HAP-1 (cell line): ENCODE data around the gene PCDHB15.
"Not testable (repeated sequence)": the region's sequence is repeated elsewhere in the genome, so short reads cannot be mapped to it uniquely, and the experiment has no call there.

Experiments
- DNase-seq, 2 experiments: peaks; one replicate each; pipeline ENCODE4 v3.0.0-alpha.2; 2016 to 2020; ENCODE audit warnings: low spot score in 2 of 2
- H3K27me3 ChIP-seq: fragments of 250-450 bp; sonication (Bioruptor Pico); 2 replicates; pipeline ENCODE4 v1.5.1; 2020; ENCODE audit warnings: low read depth, mild to moderate bottlenecking, moderate library complexity
- H3K36me3 ChIP-seq: fragments of 250-450 bp; sonication (Bioruptor Pico); replicated peaks from 2 replicates; pipeline ENCODE4 v1.5.1; 2020; ENCODE audit warnings: mild to moderate bottlenecking
- H3K4me1 ChIP-seq: fragments of 250-450 bp; sonication (Bioruptor Pico); 2 replicates; pipeline ENCODE4 v1.5.1; 2020; ENCODE audit warnings: mild to moderate bottlenecking
- H3K4me3 ChIP-seq: fragments of 250-450 bp; sonication (Bioruptor Pico); 2 replicates; pipeline ENCODE4 v1.5.1; 2020; ENCODE audit warnings: mild to moderate bottlenecking, moderate library complexity
- H3K9me3 ChIP-seq: fragments of 250-450 bp; sonication (Bioruptor Pico); 2 replicates; pipeline ENCODE4 v1.5.1; 2020; ENCODE audit warnings: mild to moderate bottlenecking, moderate library complexity
- in situ Hi-C: fragments of 300-500 bp; cut with MboI; formaldehyde crosslinking; loops from 3 replicates; pipeline ENCODE4 v1.14.3; 2020; ENCODE audit warnings: low sequenced_read_pairs, inconsistent platforms, mixed read lengths

Gene PCDHB15

GRCh38 chr5:141245250-141245717 lies at the start of gene PCDHB15:
PCDHB15 (plus strand) TSS chr5:141245395; CDS start chr5:141245579, 184 bp downstream.
- Histone ChIP-seq H3K9me3 (no peaks in the 10 kb centered on the region), H3K4me1 (no peaks in the 10 kb centered on the region), H3K4me3 (no peak within 1 kb of the TSS), H3K27me3 (no peaks in the 10 kb centered on the region), H3K36me3 (no peaks in the 10 kb centered on the region)
- in situ Hi-C loops, result no loop called here
- peak in 1 of 2 experiments; percentile 39 for DNase-seq

GRCh38 chr5:141196363-141196762 lies 48.8 kb upstream of the PCDHB15 start:
- Histone ChIP-seq H3K27me3 (no peaks in the 10 kb centered on the region), H3K36me3 (no peaks in the 10 kb centered on the region), H3K4me3 (no peak overlapping the region), H3K9me3 (no peaks in the 10 kb centered on the region), H3K4me1 (no peaks in the 10 kb centered on the region)
- DNase-seq, result no peak
- in situ Hi-C loops, result no loop called here

GRCh38 chr5:141199359-141200235 lies 45.6 kb upstream of the PCDHB15 start, which contains the start of gene PCDHB11:
PCDHB11 (plus strand) TSS chr5:141199627; CDS start chr5:141199775, 148 bp downstream.
- Histone ChIP-seq H3K4me3 (no peak within 1 kb of the TSS), H3K27me3 (no peaks in the 10 kb centered on the region), H3K9me3 (no peaks in the 10 kb centered on the region), H3K4me1 (no peaks in the 10 kb centered on the region), H3K36me3 (no peaks in the 10 kb centered on the region)
- peak; percentile 4 to 47 for DNase-seq
- in situ Hi-C loops, result loop anchor here (25.0 kb wide), 1 partner anchor 363 kb away; no protein-coding TSS in a partner anchor

- not testable (repeated sequence) for H3K36me3 ChIP-seq, H3K4me1 ChIP-seq, H3K4me3 ChIP-seq, DNase-seq, H3K9me3 ChIP-seq, H3K27me3 ChIP-seq
- in situ Hi-C loops, result loop anchor here (25.0 kb wide), 1 partner anchor 361 kb away; no protein-coding TSS in a partner anchor
Observed at GRCh38 chr5:141201126-141201525, 44.1 kb upstream of the PCDHB15 start.

- H3K27me3 ChIP-seq, H3K4me3 ChIP-seq, H3K36me3 ChIP-seq, H3K9me3 ChIP-seq, DNase-seq, H3K4me1 ChIP-seq: not testable (repeated sequence)
- in situ Hi-C loops, result loop anchor here (25.0 kb wide), 1 partner anchor 361 kb away; no protein-coding TSS in a partner anchor
Observed at GRCh38 chr5:141201646-141202045, 43.5 kb upstream of the PCDHB15 start.

- Histone ChIP-seq H3K36me3 (no peaks in the 10 kb centered on the region), H3K9me3 (no peaks in the 10 kb centered on the region), H3K4me1 (no peaks in the 10 kb centered on the region), H3K27me3 (no peaks in the 10 kb centered on the region), H3K4me3 (no peak within 1 kb of the TSS)
- no peak for DNase-seq
- in situ Hi-C loops, result loop anchor here (25.0 kb wide), 1 partner anchor 354 kb away; no protein-coding TSS in a partner anchor
Observed at GRCh38 chr5:141208478-141208877, 36.7 kb upstream of the PCDHB15 start, which contains the start of gene PCDHB12. PCDHB12 (plus strand) TSS chr5:141208719; CDS start chr5:141208908, 189 bp downstream.

GRCh38 chr5:141210281-141210680 lies 34.9 kb upstream of the PCDHB15 start:
- not testable (repeated sequence) for H3K4me1 ChIP-seq, H3K36me3 ChIP-seq, H3K9me3 ChIP-seq, DNase-seq, H3K27me3 ChIP-seq, H3K4me3 ChIP-seq
- in situ Hi-C loops, result loop anchor here (25.0 kb wide), 1 partner anchor 352 kb away; no protein-coding TSS in a partner anchor

GRCh38 chr5:141210849-141211248 lies 34.3 kb upstream of the PCDHB15 start:
- DNase-seq, H3K4me3 ChIP-seq, H3K36me3 ChIP-seq, H3K27me3 ChIP-seq, H3K9me3 ChIP-seq, H3K4me1 ChIP-seq: not testable (repeated sequence)
- in situ Hi-C loops, result loop anchor here (25.0 kb wide), 1 partner anchor 351 kb away; no protein-coding TSS in a partner anchor

GRCh38 chr5:141213656-141214339 lies 31.4 kb upstream of the PCDHB15 start, which contains the start of gene PCDHB13:
PCDHB13 (plus strand) TSS chr5:141213919; CDS start chr5:141214124, 205 bp downstream.
- in situ Hi-C loops, result loop anchor here (25.0 kb wide), 1 partner anchor 349 kb away; no protein-coding TSS in a partner anchor
- not testable (repeated sequence) for H3K27me3 ChIP-seq, H3K4me1 ChIP-seq, H3K9me3 ChIP-seq, H3K36me3 ChIP-seq
- peak; percentile 65 to 86 for DNase-seq
- peak within 1 kb of the TSS; percentile 17 for H3K4me3 ChIP-seq

- H3K4me1 ChIP-seq, H3K4me3 ChIP-seq, H3K27me3 ChIP-seq, H3K36me3 ChIP-seq, H3K9me3 ChIP-seq, DNase-seq: not testable (repeated sequence)
- in situ Hi-C loops, result loop anchor here (25.0 kb wide), 1 partner anchor 348 kb away; no protein-coding TSS in a partner anchor
Observed at GRCh38 chr5:141214583-141214982, 30.6 kb upstream of the PCDHB15 start.

- not testable (repeated sequence) for H3K4me3 ChIP-seq, H3K27me3 ChIP-seq, DNase-seq, H3K9me3 ChIP-seq, H3K4me1 ChIP-seq, H3K36me3 ChIP-seq
- in situ Hi-C loops, result loop anchor here (25.0 kb wide), 1 partner anchor 347 kb away; no protein-coding TSS in a partner anchor
Observed at GRCh38 chr5:141215504-141215903, 29.7 kb upstream of the PCDHB15 start.

- H3K4me3 ChIP-seq, H3K4me1 ChIP-seq, DNase-seq, H3K27me3 ChIP-seq, H3K9me3 ChIP-seq, H3K36me3 ChIP-seq: not testable (repeated sequence)
- in situ Hi-C loops, result loop anchor here (25.0 kb wide), 1 partner anchor 346 kb away; no protein-coding TSS in a partner anchor
Observed at GRCh38 chr5:141216035-141216434, 29.2 kb upstream of the PCDHB15 start.

GRCh38 chr5:141223112-141223783 lies 21.9 kb upstream of the PCDHB15 start, which contains the start of gene PCDHB14:
PCDHB14 (plus strand) TSS chr5:141223343; CDS start chr5:141223506, 163 bp downstream.
- peak; percentile 26 to 30 for DNase-seq
- Histone ChIP-seq H3K36me3 (no peaks in the 10 kb centered on the region), H3K27me3 (no peaks in the 10 kb centered on the region; the same call in 1 of the 2 replicates), H3K4me1 (no peaks in the 10 kb centered on the region), H3K4me3 (no peak within 1 kb of the TSS), H3K9me3 (no peaks in the 10 kb centered on the region)
- in situ Hi-C loops, result loop anchor here (25.0 kb wide), 1 partner anchor 339 kb away; no protein-coding TSS in a partner anchor
